GM12875 (cell line): ENCODE results near the gene PRKAG2.

Source experiments
- H3K4me3 ChIP-seq: one replicate; pipeline ENCODE4 v1.5.1; 2011; ENCODE audit warnings: low read depth, low read length, control low read depth
- CTCF ChIP-seq: IDR thresholded peaks from 2 replicates; pipeline ENCODE4 v1.5.1; 2011; ENCODE audit warnings: low read depth, mild to moderate bottlenecking, control low read depth, inconsistent platforms, low read length, moderate library complexity, borderline replicate concordance; ENCODE audit not compliant: insufficient read depth

PRKAG2 gene

GRCh38 chr7:151777495-151777880 is 99.4 kb downstream of the PRKAG2 start:
- H3K4me3 ChIP-seq: no peak overlapping the region
- TF ChIP-seq CTCF: no peak

- H3K4me3 ChIP-seq: no peak overlapping the region
- TF ChIP-seq CTCF: no peak
Measured at GRCh38 chr7:151776876-151777494, 99.9 kb downstream of the PRKAG2 start.

DNA sequence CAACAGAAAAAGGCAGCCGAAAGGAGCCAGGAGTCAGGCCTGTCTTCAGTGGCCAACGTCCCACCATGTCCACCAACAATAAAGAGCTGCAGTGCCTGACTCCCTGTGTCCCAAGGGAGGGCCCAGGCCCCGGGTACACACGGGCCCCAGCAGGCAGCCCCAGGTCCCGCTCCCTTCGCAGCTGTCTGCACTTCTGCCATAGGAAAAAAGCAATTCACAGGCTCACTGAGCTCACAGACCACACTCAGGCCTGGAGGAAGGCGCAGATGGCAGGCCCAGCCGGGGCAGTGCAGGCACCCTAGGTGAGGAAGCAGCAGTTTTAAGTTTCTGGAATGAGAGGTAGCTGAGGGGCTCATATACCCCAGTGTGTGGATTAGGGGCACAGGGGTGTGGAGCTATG is 100.5 kb downstream of the PRKAG2 start:
- TF ChIP-seq CTCF: no peak
- H3K4me3 ChIP-seq: no peak overlapping the region

DNA sequence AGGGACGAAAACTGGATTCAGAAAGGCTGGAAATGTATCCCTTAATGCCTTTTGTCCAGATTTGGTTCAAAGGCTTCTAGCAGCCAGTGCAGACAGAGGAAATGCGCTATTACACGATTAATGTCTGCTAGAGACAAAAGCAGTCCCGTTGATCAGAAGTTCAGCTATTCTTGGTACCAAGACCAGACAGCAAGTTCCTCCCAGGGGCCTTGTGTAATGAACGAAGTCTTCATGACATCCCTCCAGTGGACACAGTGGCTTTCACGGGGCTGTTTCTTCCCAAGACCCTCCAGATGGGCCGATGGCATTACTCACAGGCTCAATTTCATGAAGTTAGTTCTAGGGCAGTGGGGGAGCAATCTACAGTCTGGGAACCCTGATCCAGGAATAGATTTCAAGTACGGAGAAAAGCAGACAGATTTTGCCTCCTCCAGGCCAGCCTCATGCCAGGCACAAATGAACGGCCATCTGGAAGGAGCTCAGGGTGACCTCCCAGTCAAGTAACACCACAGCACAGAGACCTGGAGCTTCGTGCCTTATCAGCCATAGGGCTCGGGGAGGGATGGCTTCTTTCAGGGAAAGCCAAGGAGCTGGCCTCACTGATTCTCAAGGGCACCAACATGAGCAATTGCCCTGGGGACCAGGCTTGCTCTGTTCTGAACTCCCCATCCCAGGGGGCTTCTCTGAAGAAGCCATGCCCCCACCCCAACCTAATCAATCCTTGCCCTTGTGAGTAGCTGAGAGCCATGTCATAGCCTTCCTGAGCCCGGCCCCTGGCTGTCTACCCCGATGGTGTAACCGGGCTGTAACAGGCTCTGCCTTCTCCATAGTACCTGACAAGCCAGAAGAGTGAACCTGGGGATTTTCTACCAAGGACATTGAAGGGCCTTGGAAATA is 101.1 kb downstream of the PRKAG2 start:
- no peak for TF ChIP-seq CTCF
- no peak overlapping the region for H3K4me3 ChIP-seq

DNA sequence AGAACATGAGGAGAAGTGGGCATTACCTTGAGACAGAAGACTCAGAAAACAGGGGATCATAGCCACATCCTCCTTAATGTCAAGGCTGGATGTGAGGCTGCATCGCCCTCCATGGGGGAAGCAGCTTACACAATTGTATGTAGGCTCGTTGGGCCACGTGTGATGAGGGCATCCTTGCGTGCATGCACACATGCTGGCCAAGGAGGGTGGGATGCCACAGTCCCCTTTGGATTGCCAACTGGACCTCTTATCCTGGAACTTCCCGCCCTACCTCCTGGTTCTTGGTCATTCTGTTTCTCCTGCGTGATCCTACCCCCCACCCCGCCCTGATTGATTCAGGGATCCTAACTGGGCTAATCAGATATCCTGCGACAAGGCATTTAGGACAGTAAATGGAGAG is 102.0 kb downstream of the PRKAG2 start:
- TF ChIP-seq CTCF: no peak
- H3K4me3 ChIP-seq: no peak overlapping the region

GRCh38 chr7:151773797-151774196 is 103.1 kb downstream of the PRKAG2 start:
- H3K4me3 ChIP-seq: no peak overlapping the region
- no peak for TF ChIP-seq CTCF

DNA sequence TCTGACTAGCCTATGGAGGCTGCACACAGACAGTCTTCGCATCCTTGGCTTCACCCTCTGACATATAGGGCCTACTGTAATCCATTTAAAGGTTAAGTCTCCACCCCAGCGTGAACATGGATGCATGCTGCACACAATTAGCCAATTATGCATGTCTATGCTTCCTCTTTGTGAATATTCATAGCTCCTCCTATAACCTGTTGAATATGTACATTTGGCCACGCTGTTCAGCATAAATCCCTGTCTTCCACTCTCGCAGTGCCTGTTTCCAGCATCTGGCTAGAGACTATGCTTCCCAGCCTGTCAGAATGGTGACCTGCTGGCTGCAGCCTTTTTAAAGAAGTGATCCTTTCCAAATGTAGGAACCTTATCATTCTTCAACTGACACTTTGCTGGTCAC is 106.7 kb downstream of the PRKAG2 start:
- H3K4me3 ChIP-seq: no peak overlapping the region
- no peak for TF ChIP-seq CTCF
